Measurements from ENCODE around the gene ZNHIT1.

GRCh38 chr7:101197991-101198390, 20.0 kb upstream of the ZNHIT1 start:
- TF ChIP-seq CTCF (IDR thresholded peaks at IDR 0.05; ENCODE audit: low read depth, low read length) (no peak), EZH2phosphoT487 (IDR thresholded peaks at IDR 0.05; ENCODE audit: low read depth) (no peak)

All from OCI-LY3 (cell line).